H1 (cell line): Measurements from ENCODE around the gene EXT2.

Experiments used
- CTCF ChIP-seq, 3 experiments: IDR thresholded peaks; 1 replicate in 2 of 3; 2 replicates in 1 of 3; pipeline versions ENCODE4 v1.5.1 to v1.6.1; 2011; ENCODE audit warnings: low read length in 3 of 3, mild to moderate bottlenecking in 3 of 3, inconsistent platforms in 2 of 3, low read depth in 1 of 3, moderate library complexity in 1 of 3; ENCODE audit not compliant: insufficient read depth in 1 of 3; ENCODE audit errors: control extremely low read depth in 1 of 3
- MAFK ChIP-seq: IDR thresholded peaks from 2 replicates; pipeline ENCODE4 v1.6.1; 2012; ENCODE audit warnings: low read depth, mild to moderate bottlenecking, improper control_type of control experiment, low read length
- POLR2A ChIP-seq, 2 experiments: IDR thresholded peaks; 1 replicate in 1 of 2; 2 replicates in 1 of 2; pipeline ENCODE4 v1.6.1; 2011; ENCODE audit warnings: low read depth in 2 of 2, low read length in 2 of 2, mild to moderate bottlenecking in 2 of 2; ENCODE audit errors: control extremely low read depth in 1 of 2
- SUZ12 ChIP-seq: fragments of 200-600 bp; sonication (generic); IDR thresholded peaks from 2 replicates; pipeline ENCODE4 v1.6.1; 2012; ENCODE audit warnings: mild to moderate bottlenecking, inconsistent platforms, low read length, moderate library complexity, mixed read lengths

- TF ChIP-seq SUZ12 (no peak), MAFK (no peak), CTCF (IDR thresholded peaks at IDR 0.05; ENCODE audit: control extremely low read depth in 1 of 3, insufficient read depth in 1 of 3, low read depth in 1 of 3, low read length in 3 of 3) (no peak), POLR2A (IDR thresholded peaks at IDR 0.05; ENCODE audit: control extremely low read depth in 1 of 2, low read depth in 2 of 2, low read length in 2 of 2) (no peak)
These were observed 93.2 kb downstream of the EXT2 start for GRCh38 chr11:44188643-44189042.
